T follicular helper cell (primary cell): Measurements from ENCODE around the gene TTBK1.
A peak's percentile ranks its signal among the peaks of the same experiment; 100 is the strongest.

Source experiments
- DNase-seq: peaks from one replicate; pipeline ENCODE4 v3.0.0-alpha.2; 2020; ENCODE audit warnings: low read depth

TTBK1 gene

DNA sequence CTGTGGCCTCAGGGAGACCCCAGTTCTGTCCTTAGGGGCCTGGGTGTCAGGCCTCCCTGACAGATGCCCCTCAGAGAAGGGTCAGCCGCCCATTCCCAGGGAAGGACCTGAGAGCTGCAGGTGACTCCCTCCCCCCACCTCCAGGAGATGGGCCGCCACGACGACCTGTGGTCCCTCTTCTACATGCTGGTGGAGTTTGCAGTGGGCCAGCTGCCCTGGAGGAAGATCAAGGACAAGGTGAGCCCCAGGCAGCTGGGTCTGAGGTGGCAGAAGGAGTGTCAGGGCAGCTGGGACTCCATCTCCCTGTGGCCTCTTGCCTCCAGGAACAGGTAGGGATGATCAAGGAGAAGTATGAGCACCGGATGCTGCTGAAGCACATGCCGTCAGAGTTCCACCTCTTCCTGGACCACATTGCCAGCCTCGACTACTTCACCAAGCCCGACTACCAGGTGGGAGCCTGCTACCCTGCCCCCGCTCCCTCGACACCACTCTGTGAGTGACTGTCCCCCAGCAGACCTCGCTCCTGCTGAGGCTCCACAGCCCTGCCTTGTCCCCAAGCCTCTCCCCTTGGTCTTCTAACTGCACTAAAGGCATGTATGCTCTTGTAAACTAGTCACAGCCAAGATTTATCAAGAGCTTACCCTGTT is 12.2 kb downstream of the TTBK1 start:
- DNase-seq, result no peak

DNA sequence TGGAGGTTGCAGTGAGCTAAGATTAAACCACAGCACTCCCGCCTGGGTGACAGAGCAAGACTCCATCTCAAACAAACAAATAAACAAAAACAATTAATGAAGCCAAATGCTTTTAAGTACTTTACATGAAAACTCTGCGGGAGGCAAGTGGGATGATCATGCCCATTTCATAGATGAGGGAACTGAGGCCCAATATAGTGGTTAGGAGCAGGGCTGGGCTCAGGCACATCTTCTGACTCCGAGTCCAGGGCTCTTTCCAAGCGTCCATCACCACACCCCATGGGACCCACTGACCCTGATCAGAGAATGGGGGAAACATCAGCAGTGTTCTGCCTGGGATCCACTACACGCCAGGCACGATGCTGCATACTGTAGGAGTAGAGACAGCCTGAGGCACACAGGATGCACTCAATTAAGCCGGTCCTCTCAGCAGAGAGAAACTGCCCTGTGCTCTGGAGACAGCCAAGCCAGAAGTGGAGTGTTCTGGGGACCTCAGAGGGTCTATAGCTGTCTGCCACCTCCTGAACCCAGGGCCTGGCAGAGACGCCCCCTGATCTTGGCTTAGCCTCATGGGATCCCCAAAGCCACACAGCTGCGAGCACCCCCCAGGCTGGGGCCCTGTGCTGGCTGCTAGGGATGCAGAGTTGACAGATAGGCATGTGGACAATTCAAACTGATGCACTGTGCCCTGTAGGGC is 13.5 kb downstream of the TTBK1 start:
- no peak for DNase-seq

DNA sequence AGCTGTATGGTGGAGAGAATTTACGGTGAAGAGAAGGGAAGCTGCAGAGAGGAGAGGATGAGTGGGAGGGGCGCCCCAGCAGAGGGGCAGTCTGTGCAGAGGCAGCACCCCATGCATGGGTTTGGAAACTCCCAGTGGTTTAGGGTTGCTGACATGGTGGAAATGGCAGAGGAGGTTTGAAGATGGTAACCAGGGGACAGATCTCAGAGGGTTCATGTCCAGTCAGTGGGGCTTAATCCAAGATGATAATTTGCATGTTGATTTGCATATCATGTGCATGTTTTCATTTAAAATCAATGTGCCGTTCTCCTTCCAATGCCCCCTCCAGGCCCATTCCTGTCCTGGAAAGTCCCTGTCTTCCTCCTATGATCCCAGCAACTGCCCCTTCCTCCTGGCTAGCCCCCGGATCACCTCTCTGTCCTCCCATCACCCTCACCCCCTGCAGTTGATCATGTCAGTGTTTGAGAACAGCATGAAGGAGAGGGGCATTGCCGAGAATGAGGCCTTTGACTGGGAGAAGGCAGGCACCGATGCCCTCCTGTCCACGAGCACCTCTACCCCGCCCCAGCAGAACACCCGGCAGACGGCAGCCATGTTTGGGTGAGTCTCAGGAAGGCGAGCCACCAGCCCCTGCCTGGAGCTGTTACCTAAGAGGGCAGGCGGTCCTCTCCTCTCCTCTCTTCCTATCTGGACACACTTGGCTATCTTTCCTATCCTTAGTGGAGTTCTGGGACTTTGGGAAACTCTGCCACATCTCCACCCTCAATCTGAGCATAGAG is 14.3 kb downstream of the TTBK1 start:
- DNase-seq, result no peak

DNA sequence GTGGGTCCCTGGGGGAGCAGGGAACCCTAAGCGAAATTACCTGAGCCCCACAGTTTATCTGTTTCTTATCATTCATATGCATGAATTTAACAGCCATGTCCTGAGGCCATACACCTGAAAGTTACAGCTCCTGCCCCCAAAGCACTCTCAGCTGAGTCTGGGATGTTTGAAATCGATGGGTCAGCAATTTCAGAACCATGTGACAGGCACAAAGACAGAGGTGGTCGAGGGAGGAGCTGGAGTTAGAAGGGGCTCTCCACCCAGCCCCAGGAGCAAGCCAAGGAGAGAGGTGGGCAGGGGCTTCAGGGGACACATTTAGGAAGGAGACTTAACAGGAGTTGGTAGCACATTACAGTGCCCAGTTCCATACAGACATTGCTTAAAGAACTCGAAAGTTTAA is 14.9 kb downstream of the TTBK1 start:
- no peak for DNase-seq

- no peak for DNase-seq
Measured at GRCh38 chr6:43258807-43259686, 15.8 kb downstream of the TTBK1 start.

- no peak for DNase-seq
Measured at GRCh38 chr6:43260791-43261190, 17.5 kb downstream of the TTBK1 start.

DNA sequence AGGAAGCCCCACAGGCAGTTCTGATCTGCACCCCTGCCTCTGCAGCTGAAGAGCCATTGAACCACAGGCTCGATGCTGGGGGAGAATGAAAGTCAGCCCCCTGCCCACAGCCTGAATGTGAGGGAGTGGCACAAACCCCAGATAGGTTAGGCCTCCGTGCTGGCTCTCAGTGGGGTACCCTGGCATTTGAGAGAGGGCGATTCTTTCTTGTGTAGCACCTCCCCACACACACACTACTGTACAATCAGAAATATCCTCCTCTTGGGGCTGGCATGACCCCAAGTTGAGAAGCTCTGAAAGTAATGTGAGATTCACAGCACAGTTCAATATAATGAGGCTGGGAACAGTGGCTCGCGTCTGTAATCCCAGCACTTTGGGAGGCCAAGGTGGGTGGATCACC is 17.9 kb downstream of the TTBK1 start:
- DNase-seq, result no peak

DNA sequence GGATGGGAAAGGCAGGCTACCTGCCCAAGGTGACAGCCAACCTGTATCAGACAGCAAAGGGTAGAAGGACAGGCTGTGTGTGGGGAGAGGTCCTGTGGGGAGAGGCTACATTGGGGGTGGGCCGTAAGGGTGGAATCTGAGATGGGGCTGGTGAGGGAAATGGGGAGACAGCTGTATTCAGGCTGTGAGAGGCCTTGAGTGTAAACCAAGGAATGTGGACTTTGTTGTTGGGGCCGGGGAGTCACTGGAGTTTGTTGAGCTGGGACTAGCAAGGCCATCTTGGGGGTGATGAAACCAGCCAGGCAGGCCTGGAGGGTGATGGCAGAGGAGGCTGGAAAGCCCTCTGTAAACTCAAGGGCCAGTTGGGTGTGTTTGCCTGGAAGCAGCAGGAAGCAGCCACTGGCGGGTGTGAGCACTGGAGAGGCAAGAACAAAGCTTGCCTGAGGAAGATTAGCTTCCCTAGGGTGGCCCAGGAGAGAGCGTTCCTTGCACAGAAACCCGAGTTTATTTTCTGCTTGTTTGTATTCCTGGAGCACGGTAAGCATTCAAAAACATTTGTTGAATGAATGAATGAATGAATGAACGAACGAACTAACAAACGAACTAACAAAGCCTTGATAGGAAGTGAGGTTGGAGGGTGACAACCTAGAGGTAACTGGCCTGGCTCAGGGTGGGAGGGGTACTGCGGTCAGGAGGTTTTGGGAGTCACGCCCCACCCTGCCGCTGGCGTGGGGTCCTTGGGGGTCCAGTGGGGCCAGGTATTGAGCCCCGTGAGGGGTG is 18.9 kb downstream of the TTBK1 start:
- no peak for DNase-seq

- no peak for DNase-seq
Measured at GRCh38 chr6:43262780-43263313, 19.6 kb downstream of the TTBK1 start.

GRCh38 chr6:43263314-43264178 is 20.3 kb downstream of the TTBK1 start:
- peak; percentile 63 for DNase-seq

DNA sequence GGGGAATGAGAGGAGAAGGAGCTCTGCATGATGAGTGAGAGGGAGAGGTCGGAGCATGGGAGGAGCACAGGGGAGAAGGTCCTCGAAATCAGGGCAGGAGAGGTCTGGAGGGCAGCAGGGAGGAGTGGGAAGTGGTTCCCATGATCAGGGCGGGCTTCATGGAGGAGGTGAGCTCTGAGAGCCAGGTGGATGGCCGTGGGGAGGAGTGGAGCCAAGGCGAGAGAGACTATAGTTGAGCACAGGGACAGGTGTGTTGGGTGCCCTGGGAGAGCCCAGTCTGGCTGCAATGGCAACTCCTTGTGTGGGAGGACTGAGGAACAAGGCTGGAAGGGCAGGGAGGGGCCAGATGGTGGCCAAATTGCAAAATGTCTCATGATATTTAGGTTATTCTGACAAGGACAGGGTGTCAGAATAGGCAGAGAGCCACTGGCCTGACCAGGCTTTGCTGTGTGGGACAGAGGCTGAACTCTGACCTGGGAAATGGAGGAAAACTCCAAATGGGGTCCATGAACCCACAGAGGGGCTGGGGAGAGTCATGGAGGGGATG is 21.4 kb downstream of the TTBK1 start:
- DNase-seq, result no peak

GRCh38 chr6:43265564-43265963 is 22.3 kb downstream of the TTBK1 start:
- no peak for DNase-seq

- DNase-seq, result no peak
Measured at GRCh38 chr6:43267619-43268354, 24.5 kb downstream of the TTBK1 start.

DNA sequence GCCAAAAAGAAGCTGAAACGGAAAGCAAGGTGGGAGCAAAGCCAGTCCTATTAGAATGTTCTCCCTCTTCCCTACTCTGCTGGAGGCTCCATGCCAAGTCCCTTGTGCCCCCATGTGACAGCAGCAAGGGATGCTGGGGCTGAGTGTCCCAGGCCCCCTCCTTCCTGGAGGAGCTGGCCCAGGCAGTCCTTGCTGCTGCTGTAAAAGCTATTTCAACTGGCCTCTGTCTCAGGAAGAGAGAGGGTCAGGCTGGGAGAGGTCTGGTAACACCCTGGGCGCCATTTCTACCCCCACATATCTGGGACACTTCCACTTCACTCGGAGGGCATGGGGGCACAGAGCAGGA is 25.0 kb downstream of the TTBK1 start:
- DNase-seq, result no peak

GRCh38 chr6:43268782-43269272 is 25.5 kb downstream of the TTBK1 start:
- no peak for DNase-seq

- peak; percentile 19 for DNase-seq
Measured at GRCh38 chr6:43269273-43270007, 26.2 kb downstream of the TTBK1 start.

DNA sequence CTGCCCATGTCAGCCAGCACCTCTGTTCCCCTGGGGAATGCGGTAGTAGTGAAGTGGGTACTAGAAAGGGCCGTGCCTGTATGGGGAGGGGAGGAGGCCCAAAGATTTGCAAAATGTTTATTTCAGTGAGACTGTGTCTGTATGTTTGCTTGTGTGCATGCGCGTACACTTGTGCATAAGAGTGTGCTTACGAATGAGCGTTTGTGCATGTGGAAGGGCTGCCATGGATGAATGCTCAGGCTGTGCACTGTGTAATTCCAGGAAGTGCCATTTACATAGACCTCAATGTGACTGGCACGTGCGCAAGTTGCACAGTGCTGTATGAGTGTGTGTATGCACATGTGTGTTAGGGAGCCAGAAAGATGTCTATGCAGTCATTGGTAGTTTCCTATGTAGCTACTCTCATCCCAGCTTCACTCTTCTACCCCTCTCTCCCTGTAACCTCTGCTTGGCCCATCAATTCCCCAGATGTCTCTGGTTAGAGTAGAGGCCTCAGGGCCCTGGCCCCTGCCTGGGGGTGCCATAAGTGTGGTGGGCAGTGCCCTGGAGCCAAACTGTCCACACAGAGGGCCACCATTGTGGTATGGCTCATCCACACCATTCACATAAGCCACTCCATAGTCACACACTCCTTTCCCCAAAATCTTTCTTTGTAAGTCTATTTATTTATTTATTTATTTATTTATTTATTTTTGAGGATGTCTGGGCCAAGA is 28.0 kb downstream of the TTBK1 start:
- DNase-seq, result no peak

DNA sequence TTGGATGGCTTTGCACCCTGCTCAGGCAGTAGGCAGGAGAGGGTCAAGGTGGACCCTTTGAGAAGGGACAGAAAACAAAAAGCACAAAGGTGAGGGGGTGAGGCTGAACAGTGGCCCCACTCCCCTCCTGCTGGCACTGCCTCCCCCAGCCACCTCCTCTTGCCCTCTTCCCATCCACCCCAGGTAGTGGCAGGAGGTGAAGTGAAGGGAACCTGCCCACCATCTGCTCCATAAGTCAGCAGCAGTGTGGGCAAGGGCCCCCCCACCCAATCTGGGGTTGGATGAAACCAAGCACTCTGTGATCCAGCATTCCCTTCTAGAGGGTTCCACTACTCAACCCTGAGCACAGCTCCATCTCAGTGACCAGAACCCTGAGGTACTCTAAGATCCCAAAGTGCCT is 28.7 kb downstream of the TTBK1 start:
- DNase-seq, result no peak
